GM23338 (cell line): ENCODE data around the gene GDPD5. TPM values are rescaled to one million over a fixed set of nuclear protein-coding genes. Genes with fewer than 3 reads are reported as not detected.

Source experiments
- ATAC-seq: fragments of 200-7000 bp; cut with Tn5 transposase; 3 replicates; pipeline ENCODE4 v1.9.1; 2020
- DNase-seq: peaks from one replicate; pipeline ENCODE4 v3.0.0-alpha.2; 2015; ENCODE audit warnings: low spot score
- H2AFZ ChIP-seq: fragments of 200-600 bp; sonication (generic); 2 replicates; pipeline ENCODE4 v1.8.0; 2016; ENCODE audit warnings: antibody characterized with exemption, mild to moderate bottlenecking, moderate library complexity
- H3F3A ChIP-seq: fragments of 200-600 bp; sonication (generic); replicated peaks from 2 replicates; pipeline ENCODE4 v1.8.0; 2017; ENCODE audit warnings: antibody characterized with exemption, mixed run types, low read depth
- H3K27ac ChIP-seq: fragments of 200-600 bp; sonication (generic); 2 replicates; pipeline ENCODE4 v1.6.1; 2016; ENCODE audit warnings: low read depth
- H3K27me3 ChIP-seq: fragments of 200-600 bp; sonication (generic); 2 replicates; pipeline ENCODE4 v1.8.0; 2016; ENCODE audit warnings: mild to moderate bottlenecking, mixed run types, moderate library complexity; ENCODE audit not compliant: insufficient read depth
- H3K36me3 ChIP-seq: fragments of 200-600 bp; sonication (generic); 2 replicates; pipeline ENCODE4 v1.8.0; 2016; ENCODE audit warnings: mild to moderate bottlenecking; ENCODE audit not compliant: insufficient read depth
- H3K4me1 ChIP-seq: fragments of 200-600 bp; sonication (generic); 2 replicates; pipeline ENCODE4 v1.8.0; 2016; ENCODE audit warnings: mild to moderate bottlenecking, moderate library complexity; ENCODE audit not compliant: insufficient read depth
- H3K4me2 ChIP-seq: fragments of 200-600 bp; sonication (generic); 2 replicates; pipeline ENCODE4 v1.7.1; 2017; ENCODE audit warnings: mixed run types
- H3K4me3 ChIP-seq: fragments of 200-600 bp; sonication (generic); 2 replicates; pipeline ENCODE4 v1.6.1; 2016; ENCODE audit warnings: mixed run types
- H3K79me2 ChIP-seq: fragments of 200-600 bp; sonication (generic); replicated peaks from 2 replicates; pipeline ENCODE4 v1.8.0; 2017; ENCODE audit warnings: mild to moderate bottlenecking; ENCODE audit not compliant: insufficient read depth
- H3K9me2 ChIP-seq: fragments of 200-600 bp; sonication (generic); 2 replicates; pipeline ENCODE4 v1.8.0; 2017; ENCODE audit not compliant: insufficient read depth
- H4K20me1 ChIP-seq: fragments of 200-600 bp; sonication (generic); replicated peaks from 2 replicates; pipeline ENCODE4 v1.8.0; 2017; ENCODE audit warnings: mild to moderate bottlenecking; ENCODE audit not compliant: insufficient read depth
- H3K27ac Mint-ChIP-seq: 2 replicates; pipeline ENCODE4 v1.8.0; 2020; ENCODE audit warnings: inconsistent platforms, mild to moderate bottlenecking, moderate library complexity, mixed read lengths
- H3K27me3 Mint-ChIP-seq: 3 replicates; pipeline ENCODE4 v1.8.0; 2022; ENCODE audit warnings: low read depth, mild to moderate bottlenecking, moderate library complexity, mixed read lengths, inconsistent platforms; ENCODE audit not compliant: insufficient read depth, poor library complexity
- H3K36me3 Mint-ChIP-seq: 3 replicates; pipeline ENCODE4 v1.8.0; 2021; ENCODE audit warnings: low read depth, mild to moderate bottlenecking, inconsistent platforms, moderate library complexity, mixed read lengths
- H3K4me1 Mint-ChIP-seq: 3 replicates; pipeline ENCODE4 v1.8.0; 2020; ENCODE audit warnings: mild to moderate bottlenecking, inconsistent platforms, mixed read lengths
- H3K4me3 Mint-ChIP-seq: 3 replicates; pipeline ENCODE4 v1.8.0; 2021; ENCODE audit warnings: moderate library complexity, mild to moderate bottlenecking, inconsistent platforms, mixed read lengths
- H3K9me3 Mint-ChIP-seq: 3 replicates; pipeline ENCODE4 v1.8.0; 2020; ENCODE audit warnings: moderate library complexity, mild to moderate bottlenecking, inconsistent platforms, mixed read lengths
- CREB1 ChIP-seq: fragments of 250-450 bp; sonication (Bioruptor Pico); IDR thresholded peaks from 2 replicates; pipeline ENCODE4 v1.5.0; 2020; ENCODE audit warnings: low read depth, mild to moderate bottlenecking, moderate library complexity
- CTCF ChIP-seq, 2 experiments: fragments of 200-600 bp in 1 of 2; sonication (generic) in 1 of 2; conservative IDR thresholded peaks; 2 replicates each; pipeline versions ENCODE4 v1.5.1 to v1.6.1; 2016 to 2017; ENCODE audit warnings: antibody characterized with exemption in 2 of 2, low read depth in 2 of 2, mild to moderate bottlenecking in 2 of 2, moderate library complexity in 1 of 2
- ETS1 ChIP-seq: IDR thresholded peaks from 2 replicates; pipeline ENCODE4 v1.6.1; 2016; ENCODE audit warnings: antibody characterized with exemption
- EZH2 ChIP-seq: fragments of 200-600 bp; sonication (generic); IDR thresholded peaks from one replicate; pipeline ENCODE4 v1.8.0; 2017; ENCODE audit warnings: antibody characterized with exemption, mild to moderate bottlenecking, low read depth; ENCODE audit not compliant: unreplicated experiment
- EZH2phosphoT487 ChIP-seq: fragments of 200-600 bp; sonication (generic); IDR thresholded peaks from one replicate; pipeline ENCODE4 v1.8.1; 2018; ENCODE audit warnings: antibody characterized with exemption; ENCODE audit not compliant: unreplicated experiment
- JUNB ChIP-seq: IDR thresholded peaks from one replicate; pipeline ENCODE4 v1.6.1; 2016; ENCODE audit warnings: antibody characterized with exemption; ENCODE audit not compliant: unreplicated experiment
- NANOG ChIP-seq: IDR thresholded peaks from 2 replicates; pipeline ENCODE4 v1.6.1; 2016; ENCODE audit warnings: antibody characterized with exemption, borderline replicate concordance
- POLR2AphosphoS5 ChIP-seq: IDR thresholded peaks from 2 replicates; pipeline ENCODE4 v1.6.1; 2016; ENCODE audit warnings: antibody characterized with exemption, low read depth
- REST ChIP-seq: IDR thresholded peaks from one replicate; pipeline ENCODE4 v1.6.1; 2018; ENCODE audit warnings: antibody characterized with exemption; ENCODE audit not compliant: unreplicated experiment
- STAT1 ChIP-seq: IDR thresholded peaks from one replicate; pipeline ENCODE4 v1.6.1; 2016; ENCODE audit warnings: antibody characterized with exemption; ENCODE audit not compliant: unreplicated experiment
- ZNF114 ChIP-seq: fragments of 250-450 bp; sonication (Bioruptor Pico); IDR thresholded peaks from 2 replicates; pipeline ENCODE4 v1.5.0; 2020; ENCODE audit warnings: mild to moderate bottlenecking, moderate library complexity
- polyA plus RNA-seq: library from polyadenylated mRNA; unstranded; fragments of >200 nt; fragmentation: Nextera tagmentation; extraction: Ambion mirVana; gene quantifications from 2 replicates; pipeline ENCODE4 v1.2.1, GENCODE V29; 2016
- total RNA-seq: library from RNA; depleted of rRNA; stranded (reverse); fragments of >200 nt; shearing (Covaris generic); gene quantifications from 2 replicates; pipeline ENCODE4 v1.2.3, GENCODE V29; 2014

The GDPD5 gene
- total and polyA plus RNA-seq, 2 experiments from 2014 or later = 1.6 to 4.9 TPM

- Histone ChIP-seq H4K20me1 (peaks cover 63% of the 10 kb centered on the region), H3K27ac (peak overlapping the region; percentile 75), H3K4me1 (peaks cover 29% of the 10 kb centered on the region), H3K4me3 (0 out of 2 replicates have a peak overlapping the region, but pooled peaks have one; percentile 88), H3K79me2 (peaks cover 72% of the 10 kb centered on the region), H3K27me3 (no peaks in the 10 kb centered on the region), H3K9me2 (no peaks in the 10 kb centered on the region), H3K36me3 (peaks cover 67% of the 10 kb centered on the region), H3F3A (peaks cover 57% of the 10 kb centered on the region), H2AFZ (no peak overlapping the region), H3K4me2 (peak overlapping the region; percentile 93; the same call in 1 of the 2 replicates)
- peak overlapping the region; percentile 98 for H3K4me3 Mint-ChIP-seq
- peaks cover 16% of the 10 kb centered on the region for H3K27me3 Mint-ChIP-seq
- H3K9me3 Mint-ChIP-seq = peaks cover 5% of the 10 kb centered on the region; the same call in 2 of the 3 replicates
- peak overlapping the region; percentile 99 for H3K27ac Mint-ChIP-seq
- DNase-seq (no peak), ATAC-seq (no peak)
- TF ChIP-seq STAT1 (no peak), ZNF114 (no peak), POLR2AphosphoS5 (no peak), JUNB (no peak)
- H3K36me3 Mint-ChIP-seq = peaks cover 89% of the 10 kb centered on the region
- peaks cover 44% of the 10 kb centered on the region for H3K4me1 Mint-ChIP-seq
Measured at GRCh38 chr11:75403037-75403436, 122.7 kb downstream of the GDPD5 start.

GRCh38 chr11:75402002-75402773, 123.6 kb downstream of the GDPD5 start:
- H3K4me3 Mint-ChIP-seq = peak overlapping the region; percentile 98
- Histone ChIP-seq H3F3A (peaks cover 57% of the 10 kb centered on the region), H3K79me2 (peaks cover 72% of the 10 kb centered on the region), H3K4me1 (peaks cover 29% of the 10 kb centered on the region), H3K9me2 (no peaks in the 10 kb centered on the region), H3K27ac (peak overlapping the region; percentile 75), H3K4me2 (peak overlapping the region; percentile 93), H3K4me3 (peak overlapping the region; percentile 88), H4K20me1 (peaks cover 60% of the 10 kb centered on the region), H3K36me3 (peaks cover 66% of the 10 kb centered on the region), H2AFZ (no peak overlapping the region), H3K27me3 (no peaks in the 10 kb centered on the region)
- peaks cover 12% of the 10 kb centered on the region for H3K27me3 Mint-ChIP-seq
- H3K9me3 Mint-ChIP-seq = no peaks in the 10 kb centered on the region; the same call in 1 of the 3 replicates
- ATAC-seq = no peak
- H3K4me1 Mint-ChIP-seq = peaks cover 40% of the 10 kb centered on the region
- H3K36me3 Mint-ChIP-seq = peaks cover 80% of the 10 kb centered on the region
- no peak for DNase-seq
- H3K27ac Mint-ChIP-seq = peak overlapping the region; percentile 99
- TF ChIP-seq EZH2phosphoT487 (no peak), STAT1 (no peak), EZH2 (no peak), REST (no peak), ZNF114 (no peak), NANOG (no peak), ETS1 (no peak), CREB1 (CRISPR knock-in tag) (no peak), CTCF (conservative IDR thresholded peaks at IDR 0.05; ENCODE audit: low read depth in 2 of 2) (no peak; a peak in 1 of 4 replicates)
